Suprapubic skin (tissue), 4 donors: Measurements from ENCODE around the gene TMPRSS4.

Source experiments
- EP300 ChIP-seq: sonication (generic); formaldehyde crosslinking; IDR thresholded peaks from one replicate; pipeline ENCODE4 v1.6.1; 2017; ENCODE audit warnings: antibody characterized with exemption
- POLR2AphosphoS5 ChIP-seq, 3 donors: sonication (generic); formaldehyde crosslinking; IDR thresholded peaks; one replicate each; pipeline ENCODE4 v1.6.1; 2017; ENCODE audit warnings: antibody characterized with exemption in 3 of 3
- TF ChIP-seq, protein P1 (sequence below), 2 donors: fragments of 200-600 bp in 1 of 2; fragments of 450-650 bp in 1 of 2; sonication (generic) in 1 of 2; IDR thresholded peaks; one replicate each; pipeline ENCODE4 v1.5.1; 2016 to 2019; ENCODE audit warnings: antibody characterized with exemption in 2 of 2, mild to moderate bottlenecking in 1 of 2, moderate library complexity in 1 of 2

DNA sequence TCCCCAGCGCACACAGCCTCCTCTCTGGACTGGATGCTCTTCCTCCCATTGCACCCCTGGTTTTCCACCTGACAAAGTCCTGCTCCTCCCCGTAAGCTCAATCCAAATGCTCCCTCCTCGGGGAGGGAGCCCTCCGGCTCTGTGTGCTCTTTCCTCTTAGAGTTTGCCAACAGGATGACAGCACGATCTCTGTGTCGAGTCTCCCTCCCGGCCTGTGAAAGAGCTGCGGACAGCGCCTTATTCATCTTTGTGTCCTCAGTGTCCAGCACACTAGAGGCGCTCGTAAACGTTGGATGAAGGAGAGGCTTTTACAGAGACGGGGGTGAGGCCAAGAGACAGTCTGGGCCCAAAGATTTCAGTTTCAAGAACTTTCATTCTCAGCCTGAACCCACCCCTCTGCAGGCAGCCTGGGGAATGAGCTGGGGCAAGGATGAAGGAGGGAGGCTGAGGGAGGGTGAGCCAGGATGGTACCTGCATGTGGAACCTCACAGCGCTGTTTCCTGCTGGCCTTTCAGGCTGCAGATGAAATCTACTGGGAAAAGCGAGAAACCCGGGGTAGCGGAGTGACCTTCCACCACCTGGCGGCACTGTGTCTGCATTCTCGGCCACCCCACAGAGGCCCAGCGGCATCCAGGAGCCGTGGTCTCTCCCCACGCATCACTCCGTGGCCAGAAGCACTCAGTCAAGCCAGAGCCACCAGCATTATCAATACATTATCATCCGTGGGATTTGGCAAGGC lies 8.5 kb upstream of the TMPRSS4 start:
- TF ChIP-seq POLR2AphosphoS5 (IDR thresholded peaks at IDR 0.05) (no peak), EP300 (no peak)
- TF ChIP-seq, protein P1, sequence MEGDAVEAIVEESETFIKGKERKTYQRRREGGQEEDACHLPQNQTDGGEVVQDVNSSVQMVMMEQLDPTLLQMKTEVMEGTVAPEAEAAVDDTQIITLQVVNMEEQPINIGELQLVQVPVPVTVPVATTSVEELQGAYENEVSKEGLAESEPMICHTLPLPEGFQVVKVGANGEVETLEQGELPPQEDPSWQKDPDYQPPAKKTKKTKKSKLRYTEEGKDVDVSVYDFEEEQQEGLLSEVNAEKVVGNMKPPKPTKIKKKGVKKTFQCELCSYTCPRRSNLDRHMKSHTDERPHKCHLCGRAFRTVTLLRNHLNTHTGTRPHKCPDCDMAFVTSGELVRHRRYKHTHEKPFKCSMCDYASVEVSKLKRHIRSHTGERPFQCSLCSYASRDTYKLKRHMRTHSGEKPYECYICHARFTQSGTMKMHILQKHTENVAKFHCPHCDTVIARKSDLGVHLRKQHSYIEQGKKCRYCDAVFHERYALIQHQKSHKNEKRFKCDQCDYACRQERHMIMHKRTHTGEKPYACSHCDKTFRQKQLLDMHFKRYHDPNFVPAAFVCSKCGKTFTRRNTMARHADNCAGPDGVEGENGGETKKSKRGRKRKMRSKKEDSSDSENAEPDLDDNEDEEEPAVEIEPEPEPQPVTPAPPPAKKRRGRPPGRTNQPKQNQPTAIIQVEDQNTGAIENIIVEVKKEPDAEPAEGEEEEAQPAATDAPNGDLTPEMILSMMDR (IDR thresholded peaks at IDR 0.05), result no peak
